ENCODE measurements around the gene PRDM9. TPM values are rescaled to one million over a fixed set of nuclear protein-coding genes. Genes with fewer than 3 reads are reported as not detected.
"Not testable (repeated sequence)": the region's sequence is repeated elsewhere in the genome, so short reads cannot be mapped to it uniquely, and the experiment has no call there.

Gene PRDM9
- total RNA-seq, 1 donor from 2014 or later: not detected

DNA sequence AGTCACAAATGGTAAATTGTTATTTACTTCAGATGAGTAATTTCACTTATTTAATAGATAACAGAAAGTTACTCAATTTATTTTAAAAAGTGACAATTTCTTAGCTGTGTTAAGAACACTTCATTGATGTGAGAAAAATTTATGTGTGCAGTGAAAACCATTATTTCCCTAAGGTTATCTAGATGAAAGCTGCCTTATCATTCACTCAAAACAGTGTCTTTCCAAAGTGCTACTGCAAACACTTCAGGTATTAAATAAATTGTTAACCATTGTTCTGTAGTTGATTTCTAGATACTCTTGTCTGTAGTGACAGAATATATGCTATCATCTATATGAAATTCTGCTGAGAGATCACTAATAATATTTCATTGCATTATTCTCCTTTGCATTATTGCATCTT is 33.5 kb upstream of the PRDM9 start:
- no peak overlapping the region for H3K4me3 ChIP-seq
- H3K27ac ChIP-seq: no peak overlapping the region
- intact Hi-C loops (cut with DNase I): no loop called here
- TF ChIP-seq, protein P1, sequence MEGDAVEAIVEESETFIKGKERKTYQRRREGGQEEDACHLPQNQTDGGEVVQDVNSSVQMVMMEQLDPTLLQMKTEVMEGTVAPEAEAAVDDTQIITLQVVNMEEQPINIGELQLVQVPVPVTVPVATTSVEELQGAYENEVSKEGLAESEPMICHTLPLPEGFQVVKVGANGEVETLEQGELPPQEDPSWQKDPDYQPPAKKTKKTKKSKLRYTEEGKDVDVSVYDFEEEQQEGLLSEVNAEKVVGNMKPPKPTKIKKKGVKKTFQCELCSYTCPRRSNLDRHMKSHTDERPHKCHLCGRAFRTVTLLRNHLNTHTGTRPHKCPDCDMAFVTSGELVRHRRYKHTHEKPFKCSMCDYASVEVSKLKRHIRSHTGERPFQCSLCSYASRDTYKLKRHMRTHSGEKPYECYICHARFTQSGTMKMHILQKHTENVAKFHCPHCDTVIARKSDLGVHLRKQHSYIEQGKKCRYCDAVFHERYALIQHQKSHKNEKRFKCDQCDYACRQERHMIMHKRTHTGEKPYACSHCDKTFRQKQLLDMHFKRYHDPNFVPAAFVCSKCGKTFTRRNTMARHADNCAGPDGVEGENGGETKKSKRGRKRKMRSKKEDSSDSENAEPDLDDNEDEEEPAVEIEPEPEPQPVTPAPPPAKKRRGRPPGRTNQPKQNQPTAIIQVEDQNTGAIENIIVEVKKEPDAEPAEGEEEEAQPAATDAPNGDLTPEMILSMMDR (IDR thresholded peaks at IDR 0.05): no peak
- no peaks in the 10 kb centered on the region for H3K27me3 ChIP-seq
- H3K9me3 ChIP-seq: no peaks in the 10 kb centered on the region
- no peaks in the 10 kb centered on the region for H3K4me1 ChIP-seq
- no peak for DNase-seq (ENCODE audit: low spot score in 2 of 2)
- no peaks in the 10 kb centered on the region for H3K36me3 ChIP-seq

GRCh38 chr5:23474315-23474714 is 33.1 kb upstream of the PRDM9 start:
- intact Hi-C loops (cut with DNase I): no loop called here
- DNase-seq (ENCODE audit: low spot score in 2 of 2): no peak
- Histone ChIP-seq H3K27me3 (no peaks in the 10 kb centered on the region), H3K4me3 (no peak overlapping the region), H3K9me3 (no peaks in the 10 kb centered on the region), H3K4me1 (no peaks in the 10 kb centered on the region), H3K36me3 (no peaks in the 10 kb centered on the region), H3K27ac (no peak overlapping the region)
- TF ChIP-seq, protein P1 (IDR thresholded peaks at IDR 0.05): no peak

GRCh38 chr5:23476580-23476979 is 30.8 kb upstream of the PRDM9 start:
- no peak overlapping the region for H3K4me3 ChIP-seq
- no peaks in the 10 kb centered on the region for H3K4me1 ChIP-seq
- no peak for DNase-seq (ENCODE audit: low spot score in 2 of 2)
- no peaks in the 10 kb centered on the region for H3K36me3 ChIP-seq
- no peaks in the 10 kb centered on the region for H3K9me3 ChIP-seq
- intact Hi-C loops (cut with DNase I): no loop called here
- H3K27me3 ChIP-seq: no peaks in the 10 kb centered on the region
- TF ChIP-seq, protein P1 (IDR thresholded peaks at IDR 0.05): no peak
- H3K27ac ChIP-seq: no peak overlapping the region

GRCh38 chr5:23482642-23483041 is 24.8 kb upstream of the PRDM9 start:
- TF ChIP-seq, protein P1 (IDR thresholded peaks at IDR 0.05): no peak
- H3K27me3 ChIP-seq: no peaks in the 10 kb centered on the region
- no peaks in the 10 kb centered on the region for H3K9me3 ChIP-seq
- no peaks in the 10 kb centered on the region for H3K36me3 ChIP-seq
- H3K4me3 ChIP-seq: no peak overlapping the region
- intact Hi-C loops (cut with DNase I): no loop called here
- DNase-seq (ENCODE audit: low spot score in 2 of 2): no peak
- H3K4me1 ChIP-seq: no peaks in the 10 kb centered on the region
- no peak overlapping the region for H3K27ac ChIP-seq

GRCh38 chr5:23483090-23483489 is 24.3 kb upstream of the PRDM9 start:
- Histone ChIP-seq H3K9me3 (no peaks in the 10 kb centered on the region), H3K4me3 (no peak overlapping the region), H3K27me3 (no peaks in the 10 kb centered on the region), H3K27ac (no peak overlapping the region), H3K36me3 (no peaks in the 10 kb centered on the region), H3K4me1 (no peaks in the 10 kb centered on the region)
- intact Hi-C loops (cut with DNase I): no loop called here
- TF ChIP-seq, protein P1 (IDR thresholded peaks at IDR 0.05): no peak
- no peak for DNase-seq (ENCODE audit: low spot score in 2 of 2)

DNA sequence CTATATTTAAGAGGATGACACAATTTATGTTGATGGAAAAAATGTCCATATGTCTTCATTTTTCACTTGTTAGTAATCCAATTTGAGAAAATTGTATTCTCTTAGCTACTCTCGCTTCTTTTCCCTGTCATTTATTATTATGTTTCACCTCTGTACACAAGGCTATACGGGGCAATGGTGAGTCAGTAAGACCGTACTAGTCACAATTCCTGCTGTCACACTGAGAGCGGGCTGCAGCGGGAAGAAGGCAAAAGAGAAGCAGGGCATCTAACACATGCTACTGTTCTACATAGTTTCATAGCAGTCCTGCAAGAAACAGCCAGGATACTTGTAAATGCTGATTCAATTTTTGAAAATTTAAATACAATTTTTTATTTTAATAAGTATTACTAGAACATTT is 23.3 kb upstream of the PRDM9 start:
- Histone ChIP-seq H3K36me3 (no peaks in the 10 kb centered on the region), H3K9me3 (no peaks in the 10 kb centered on the region), H3K27me3 (no peaks in the 10 kb centered on the region), H3K4me1 (no peaks in the 10 kb centered on the region), H3K4me3 (no peak overlapping the region), H3K27ac (no peak overlapping the region)
- TF ChIP-seq, protein P1 (IDR thresholded peaks at IDR 0.05): no peak
- intact Hi-C loops (cut with DNase I): no loop called here
- DNase-seq (ENCODE audit: low spot score in 2 of 2): no peak

DNA sequence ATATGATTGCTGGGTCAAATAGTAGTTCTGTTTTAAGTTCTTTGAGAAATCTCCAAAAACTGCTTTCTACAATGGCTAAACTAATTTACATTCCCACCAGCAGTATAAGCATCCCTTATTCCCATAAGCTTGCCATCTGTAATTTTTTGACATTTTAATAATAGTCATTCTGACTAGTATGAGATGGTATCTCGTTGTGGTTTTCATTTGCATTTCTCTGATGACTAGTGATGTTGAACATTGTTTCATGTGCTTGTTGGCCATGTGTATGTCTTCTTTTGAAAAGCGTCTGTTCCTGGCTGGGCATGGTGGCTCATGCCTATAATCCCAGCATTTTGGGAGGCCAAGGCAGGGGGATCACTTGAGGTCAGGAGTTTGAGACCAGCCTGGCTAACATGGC is 21.2 kb upstream of the PRDM9 start:
- intact Hi-C loops (cut with DNase I); H3K9me3 ChIP-seq; H3K27ac ChIP-seq; H3K27me3 ChIP-seq; H3K4me3 ChIP-seq; H3K4me1 ChIP-seq; DNase-seq (ENCODE audit: low spot score in 2 of 2); H3K36me3 ChIP-seq: not testable (repeated sequence)
